Uterus (tissue), 4 donors: ENCODE data around the gene OBP2A. TPM values are rescaled to one million over a fixed set of nuclear protein-coding genes. Genes with fewer than 3 reads are reported as not detected.

Experiments
- DNase-seq, 2 donors: peaks; one replicate each; pipeline ENCODE4 v3.0.0-alpha.2; 2019 to 2020
- H3K27ac ChIP-seq, 2 donors: fragments of 200-600 bp; sonication (generic); 1 replicate in 1 of 2; 2 replicates in 1 of 2; pipeline ENCODE4 v1.5.1; 2016 to 2018
- H3K27me3 ChIP-seq, 2 donors: fragments of 200-600 bp; sonication (generic); one replicate each; pipeline ENCODE4 v1.5.1; 2018 to 2019; ENCODE audit warnings: control low read depth in 1 of 2
- H3K36me3 ChIP-seq, 2 donors: fragments of 200-600 bp; sonication (generic); one replicate each; pipeline ENCODE4 v1.5.1; 2019; ENCODE audit warnings: control low read depth in 1 of 2
- H3K4me1 ChIP-seq, 2 donors: fragments of 200-600 bp; sonication (generic); one replicate each; pipeline ENCODE4 v1.5.1; 2018 to 2019; ENCODE audit warnings: control low read depth in 1 of 2
- H3K4me3 ChIP-seq, 2 donors: fragments of 200-600 bp; sonication (generic); 1 replicate in 1 of 2; 2 replicates in 1 of 2; pipeline ENCODE4 v1.5.1; 2018 to 2019; ENCODE audit warnings: mild to moderate bottlenecking in 1 of 2
- H3K9me3 ChIP-seq, 2 donors: fragments of 200-600 bp; sonication (generic); one replicate each; pipeline ENCODE4 v1.5.1; 2019; ENCODE audit warnings: control low read depth in 1 of 2
- POLR2A ChIP-seq, 2 donors: fragments of 450-650 bp; IDR thresholded peaks; one replicate each; pipeline ENCODE4 v1.6.1; 2016; ENCODE audit warnings: antibody characterized with exemption in 2 of 2, mild to moderate bottlenecking in 1 of 2, moderate library complexity in 1 of 2
- intact Hi-C: fragments of 100-400 bp; cut with DNase I; formaldehyde crosslinking; loops from one replicate; pipeline ENCODE4 v1.15.1; 2023; ENCODE audit warnings: low total_unique reads
- total RNA-seq, 4 donors: library from RNA; depleted of rRNA in 3 of 4; stranded (reverse); fragments of >200 nt in 3 of 4; gene quantifications; one replicate each; pipeline versions ENCODE4 v1.1.0 to v1.2.4, GENCODE V29; 2014 to 2023
- TF ChIP-seq, protein P1 (sequence below), 4 experiments: fragments of 200-600 bp in 2 of 4; fragments of 450-650 bp in 2 of 4; sonication (generic) in 2 of 4; IDR thresholded peaks; one replicate each; pipeline ENCODE4 v1.5.1; 2016 to 2019; ENCODE audit warnings: antibody characterized with exemption in 4 of 4, mild to moderate bottlenecking in 2 of 4, moderate library complexity in 1 of 4
- donor health status: DM: yes; HTN: yes; CAD: no.

Gene OBP2A
- total RNA-seq, 4 donors from 2014 or later: not detected

DNA sequence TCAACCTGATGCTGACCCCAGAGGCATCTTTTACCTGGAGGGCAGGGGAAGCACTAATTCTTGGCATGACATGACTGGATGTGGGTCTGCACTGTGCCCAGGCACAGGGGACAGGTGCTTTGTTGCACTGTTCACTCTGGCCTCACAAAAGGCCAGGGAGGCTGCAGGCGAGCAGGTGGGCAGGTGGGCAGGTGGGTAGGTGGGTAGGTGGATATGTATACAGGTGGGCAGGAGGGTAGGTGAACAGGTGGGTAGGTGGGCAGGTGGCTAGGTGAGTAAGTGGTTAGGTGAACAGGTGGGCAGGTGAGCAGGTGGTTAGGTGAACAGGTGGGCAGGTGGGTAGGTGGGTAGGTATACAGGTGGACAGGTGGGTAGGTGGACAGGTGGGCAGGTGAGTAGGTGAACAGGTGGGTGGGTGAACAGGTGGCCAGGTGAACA, 17.1 kb downstream of the OBP2A start:
- Histone ChIP-seq H3K27me3 (no peaks in the 10 kb centered on the region), H3K27ac (no peak overlapping the region), H3K4me3 (no peak overlapping the region), H3K9me3 (no peaks in the 10 kb centered on the region), H3K4me1 (no peaks in the 10 kb centered on the region), H3K36me3 (no peaks in the 10 kb centered on the region)
- intact Hi-C loops: no loop called here
- no peak for TF ChIP-seq POLR2A (IDR thresholded peaks at IDR 0.05)
- TF ChIP-seq, protein P1, sequence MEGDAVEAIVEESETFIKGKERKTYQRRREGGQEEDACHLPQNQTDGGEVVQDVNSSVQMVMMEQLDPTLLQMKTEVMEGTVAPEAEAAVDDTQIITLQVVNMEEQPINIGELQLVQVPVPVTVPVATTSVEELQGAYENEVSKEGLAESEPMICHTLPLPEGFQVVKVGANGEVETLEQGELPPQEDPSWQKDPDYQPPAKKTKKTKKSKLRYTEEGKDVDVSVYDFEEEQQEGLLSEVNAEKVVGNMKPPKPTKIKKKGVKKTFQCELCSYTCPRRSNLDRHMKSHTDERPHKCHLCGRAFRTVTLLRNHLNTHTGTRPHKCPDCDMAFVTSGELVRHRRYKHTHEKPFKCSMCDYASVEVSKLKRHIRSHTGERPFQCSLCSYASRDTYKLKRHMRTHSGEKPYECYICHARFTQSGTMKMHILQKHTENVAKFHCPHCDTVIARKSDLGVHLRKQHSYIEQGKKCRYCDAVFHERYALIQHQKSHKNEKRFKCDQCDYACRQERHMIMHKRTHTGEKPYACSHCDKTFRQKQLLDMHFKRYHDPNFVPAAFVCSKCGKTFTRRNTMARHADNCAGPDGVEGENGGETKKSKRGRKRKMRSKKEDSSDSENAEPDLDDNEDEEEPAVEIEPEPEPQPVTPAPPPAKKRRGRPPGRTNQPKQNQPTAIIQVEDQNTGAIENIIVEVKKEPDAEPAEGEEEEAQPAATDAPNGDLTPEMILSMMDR (IDR thresholded peaks at IDR 0.05): no peak
- DNase-seq: no peak

DNA sequence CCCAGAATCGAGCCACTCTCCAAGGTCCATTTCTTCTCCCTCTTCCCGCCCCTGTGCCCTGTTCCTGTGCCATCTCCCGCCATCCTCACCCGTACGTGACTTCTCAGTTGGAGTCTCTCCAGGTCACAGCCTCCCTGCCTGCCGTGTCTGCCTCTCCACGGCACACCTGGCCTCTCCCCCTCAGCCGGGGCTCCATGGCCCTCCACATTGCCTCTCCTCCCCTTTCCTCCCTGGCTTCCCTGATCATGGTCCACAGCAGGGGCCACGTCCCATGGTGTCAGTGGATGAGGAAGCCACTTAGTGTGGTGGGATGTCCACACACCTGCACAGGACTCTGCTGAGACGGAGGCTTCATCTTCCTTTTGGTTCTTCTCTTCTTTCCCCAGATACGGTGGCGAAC, 17.9 kb downstream of the OBP2A start:
- H3K9me3 ChIP-seq: no peaks in the 10 kb centered on the region
- no peaks in the 10 kb centered on the region for H3K27me3 ChIP-seq
- H3K4me1 ChIP-seq: no peaks in the 10 kb centered on the region
- no peak overlapping the region for H3K4me3 ChIP-seq
- no peak overlapping the region for H3K27ac ChIP-seq
- intact Hi-C loops: no loop called here
- H3K36me3 ChIP-seq: no peaks in the 10 kb centered on the region
- no peak for TF ChIP-seq POLR2A (IDR thresholded peaks at IDR 0.05)
- TF ChIP-seq, protein P1 (IDR thresholded peaks at IDR 0.05): no peak
- no peak for DNase-seq

DNA sequence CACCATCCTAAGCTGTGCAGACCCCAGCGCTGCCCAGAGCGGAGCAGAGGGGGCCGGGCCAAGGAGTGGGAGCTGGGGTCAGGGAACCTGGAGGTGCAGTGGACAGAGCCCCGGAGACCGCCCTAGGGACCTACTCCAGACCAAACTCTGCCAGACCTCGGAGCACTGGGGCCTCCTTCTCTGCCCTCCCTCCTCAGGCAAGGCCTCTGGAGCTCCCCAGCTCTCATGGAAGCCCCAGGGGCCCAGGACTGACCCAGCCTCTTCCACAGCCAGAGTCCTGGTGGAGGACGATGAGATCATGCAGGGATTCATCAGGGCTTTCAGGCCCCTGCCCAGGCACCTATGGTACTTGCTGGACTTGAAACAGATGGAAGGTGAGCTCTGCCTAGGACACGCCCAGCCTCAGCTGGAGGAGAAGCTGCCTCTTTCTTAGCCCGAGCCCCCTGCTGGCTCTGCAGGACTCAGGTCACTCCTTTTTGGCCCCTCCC, 19.3 kb downstream of the OBP2A start:
- Histone ChIP-seq H3K4me3 (no peak overlapping the region), H3K4me1 (no peaks in the 10 kb centered on the region), H3K9me3 (no peaks in the 10 kb centered on the region), H3K27me3 (no peaks in the 10 kb centered on the region), H3K36me3 (no peaks in the 10 kb centered on the region), H3K27ac (no peak overlapping the region)
- intact Hi-C loops: no loop called here
- TF ChIP-seq, protein P1 (IDR thresholded peaks at IDR 0.05): no peak
- no peak for TF ChIP-seq POLR2A (IDR thresholded peaks at IDR 0.05)
- no peak for DNase-seq

DNA sequence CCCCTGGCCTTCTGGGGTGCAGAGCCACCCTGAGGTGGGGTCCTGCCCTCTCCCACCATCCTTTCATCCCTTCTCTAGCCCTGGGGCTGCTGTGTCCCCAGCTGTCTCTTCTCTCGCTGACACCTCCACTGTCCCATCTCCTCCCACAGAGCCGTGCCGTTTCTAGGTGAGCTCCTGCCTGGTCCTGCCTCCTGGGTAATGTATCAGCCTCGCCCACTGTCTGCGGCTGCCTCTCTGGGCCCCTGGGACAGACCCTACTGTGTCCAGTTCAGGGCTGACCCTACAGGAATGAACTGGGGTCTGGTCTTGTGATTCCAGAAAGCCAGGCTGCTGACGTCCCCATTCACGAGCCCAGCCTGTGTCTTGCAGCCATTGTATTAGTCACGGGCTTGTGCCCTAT, 19.7 kb downstream of the OBP2A start:
- H3K27me3 ChIP-seq: no peaks in the 10 kb centered on the region
- H3K27ac ChIP-seq: no peak overlapping the region
- no peaks in the 10 kb centered on the region for H3K36me3 ChIP-seq
- TF ChIP-seq, protein P1 (IDR thresholded peaks at IDR 0.05): no peak
- TF ChIP-seq POLR2A (IDR thresholded peaks at IDR 0.05): no peak
- no peaks in the 10 kb centered on the region for H3K9me3 ChIP-seq
- no peaks in the 10 kb centered on the region for H3K4me1 ChIP-seq
- intact Hi-C loops: no loop called here
- no peak overlapping the region for H3K4me3 ChIP-seq
- DNase-seq: no peak

DNA sequence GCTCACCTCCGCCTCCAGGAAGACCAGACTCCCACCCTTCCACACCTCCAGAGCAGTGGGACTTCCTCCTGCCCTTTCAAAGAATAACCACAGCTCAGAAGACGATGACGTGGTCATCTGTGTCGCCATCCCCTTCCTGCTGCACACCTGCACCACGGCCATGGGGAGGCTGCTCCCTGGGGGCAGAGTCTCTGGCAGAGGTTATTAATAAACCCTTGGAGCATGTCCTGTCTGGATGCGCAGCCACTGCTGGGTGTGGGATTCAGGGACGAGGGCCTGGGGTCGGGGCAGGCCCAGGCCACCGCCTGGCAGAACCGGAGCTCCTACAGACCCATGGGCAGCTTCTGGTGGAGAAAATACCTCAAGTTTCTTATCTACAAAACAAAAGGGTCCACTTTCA, 20.6 kb downstream of the OBP2A start:
- Histone ChIP-seq H3K27me3 (no peaks in the 10 kb centered on the region), H3K4me3 (no peak overlapping the region), H3K27ac (no peak overlapping the region), H3K36me3 (no peaks in the 10 kb centered on the region), H3K9me3 (no peaks in the 10 kb centered on the region), H3K4me1 (no peaks in the 10 kb centered on the region)
- TF ChIP-seq, protein P1 (IDR thresholded peaks at IDR 0.05): no peak
- TF ChIP-seq POLR2A (IDR thresholded peaks at IDR 0.05): no peak
- intact Hi-C loops: no loop called here
- no peak for DNase-seq
